H1 (cell line): ENCODE results near the gene RNF224. TPM values are rescaled to one million over a fixed set of nuclear protein-coding genes. Genes with fewer than 3 reads are reported as not detected.

Experiments used
- CTCF ChIA-PET: fragments of 300-600 bp; sonication (Branson Sonifier 250); formaldehyde crosslinking; loops from one replicate; lab custom pipeline; 2021; ENCODE audit not compliant: partially characterized antibody; lab: Charles Lee
- POLR2A ChIA-PET: fragments of 300-600 bp; sonication (Branson Sonifier 250); formaldehyde crosslinking; loops from one replicate; lab custom pipeline; 2021; ENCODE audit warnings: inconsistent platforms; ENCODE audit not compliant: partially characterized antibody; lab: Charles Lee
- DNase-seq, 2 experiments: peaks; one replicate each; pipeline versions ENCODE4 v3.0.0 to v3.0.0-alpha.2; 2010 to 2022; ENCODE audit warnings: low spot score in 2 of 2, low read depth in 1 of 2, mixed read lengths in 1 of 2
- FAIRE-seq: peaks from 2 replicates; lab custom pipeline; 2011; peaks lifted over from hg19 to GRCh38; lab: Jason Lieb, UNC
- H2AFZ ChIP-seq: 2 replicates; pipeline ENCODE4 v1.8.1; 2012; ENCODE audit warnings: low read length, inconsistent platforms
- H2AK5ac ChIP-seq: 2 replicates; pipeline ENCODE4 v1.6.1; 2013; ENCODE audit warnings: low read depth, low read length
- H2BK120ac ChIP-seq: replicated peaks from 2 replicates; pipeline ENCODE3; 2013; ENCODE audit warnings: low read depth, low read length, inconsistent platforms
- H2BK12ac ChIP-seq: 2 replicates; pipeline ENCODE4 v1.6.1; 2013; ENCODE audit warnings: low read depth, low read length
- H2BK15ac ChIP-seq: 2 replicates; pipeline ENCODE4 v1.6.1; 2013; ENCODE audit warnings: low read length
- H2BK20ac ChIP-seq: 2 replicates; pipeline ENCODE4 v1.6.1; 2013; ENCODE audit warnings: low read length
- H2BK5ac ChIP-seq: 2 replicates; pipeline ENCODE4 v1.6.1; 2013; ENCODE audit warnings: low read depth, low read length
- H3K14ac ChIP-seq: 2 replicates; pipeline ENCODE4 v1.6.1; 2013; ENCODE audit warnings: inconsistent platforms; ENCODE audit not compliant: insufficient read length
- H3K18ac ChIP-seq: 2 replicates; pipeline ENCODE4 v1.6.1; 2013; ENCODE audit warnings: low read length; ENCODE audit errors: extremely low read depth
- H3K23ac ChIP-seq: 2 replicates; pipeline ENCODE4 v1.6.1; 2013; ENCODE audit warnings: inconsistent platforms; ENCODE audit not compliant: insufficient read length
- H3K23me2 ChIP-seq: 2 replicates; pipeline ENCODE4 v1.6.1; 2013; ENCODE audit warnings: low read depth, low read length
- H3K27ac ChIP-seq: 2 replicates; pipeline ENCODE4 v1.6.1; 2011; ENCODE audit warnings: low read depth, low read length, inconsistent platforms
- H3K27me3 ChIP-seq, 4 experiments: replicated peaks in 1 of 4; 1 replicate in 1 of 4; 2 replicates in 3 of 4; pipeline versions ENCODE4 v1.6.1 to v1.8.1; 2011 to 2013; ENCODE audit warnings: low read length in 3 of 4, mild to moderate bottlenecking in 3 of 4, inconsistent platforms in 2 of 4, mixed read lengths in 2 of 4, moderate library complexity in 1 of 4; ENCODE audit not compliant: control insufficient read depth in 3 of 4, insufficient read depth in 3 of 4; ENCODE audit errors: extremely low read depth in 1 of 4
- H3K36me3 ChIP-seq, 4 experiments: 2 replicates each; pipeline versions ENCODE4 v1.6.1 to v1.8.1; 2011 to 2013; ENCODE audit warnings: mild to moderate bottlenecking in 4 of 4, low read length in 3 of 4, moderate library complexity in 2 of 4, control low read depth in 1 of 4, inconsistent platforms in 1 of 4; ENCODE audit not compliant: insufficient read depth in 4 of 4, control insufficient read depth in 2 of 4
- H3K4ac ChIP-seq: replicated peaks from 2 replicates; pipeline ENCODE3; 2013; ENCODE audit warnings: low read length, low read depth, mixed read lengths, inconsistent platforms; ENCODE audit not compliant: insufficient read length
- H3K4me1 ChIP-seq, 4 experiments: replicated peaks in 1 of 4; 1 replicate in 1 of 4; 2 replicates in 3 of 4; pipeline versions ENCODE4 v1.6.1 to v1.8.1; 2011 to 2013; ENCODE audit warnings: low read length in 3 of 4, inconsistent platforms in 2 of 4, mixed read lengths in 1 of 4; ENCODE audit not compliant: insufficient read depth in 4 of 4, control insufficient read depth in 3 of 4
- H3K4me2 ChIP-seq, 2 experiments: 2 replicates each; pipeline versions ENCODE4 v1.6.1 to v1.8.1; 2011 to 2013; ENCODE audit warnings: low read depth in 2 of 2, low read length in 2 of 2, control low read depth in 1 of 2, inconsistent platforms in 1 of 2, mild to moderate bottlenecking in 1 of 2; ENCODE audit not compliant: insufficient read depth in 1 of 2
- H3K4me3 ChIP-seq, 4 experiments: fragments of 200-600, 300-600 bp in 1 of 4; sonication (generic), shearing (Covaris generic), sonication (Bioruptor Twin) in 1 of 4; 2 replicates each; pipeline versions ENCODE4 v1.5.1 to v1.8.1; 2011 to 2016; ENCODE audit warnings: low read length in 4 of 4, low read depth in 3 of 4, control low read depth in 2 of 4, inconsistent platforms in 2 of 4, mild to moderate bottlenecking in 2 of 4, mixed read lengths in 1 of 4, moderate library complexity in 1 of 4; ENCODE audit not compliant: insufficient read depth in 2 of 4; ENCODE audit errors: extremely low read depth in 1 of 4
- H3K56ac ChIP-seq: replicated peaks from 2 replicates; pipeline ENCODE3; 2013; ENCODE audit warnings: low read depth, mild to moderate bottlenecking, mixed read lengths, low read length, inconsistent platforms; ENCODE audit not compliant: insufficient read length
- H3K79me1 ChIP-seq: 2 replicates; pipeline ENCODE4 v1.6.1; 2013; ENCODE audit warnings: low read depth, low read length, control low read depth
- H3K79me2 ChIP-seq, 2 experiments: 2 replicates each; pipeline versions ENCODE4 v1.6.1 to v1.8.1; 2012 to 2013; ENCODE audit warnings: low read length in 2 of 2, mild to moderate bottlenecking in 2 of 2, inconsistent platforms in 1 of 2; ENCODE audit not compliant: insufficient read depth in 2 of 2, control insufficient read depth in 1 of 2
- H3K9ac ChIP-seq, 4 experiments: replicated peaks in 1 of 4; 1 replicate in 1 of 4; 2 replicates in 3 of 4; pipeline versions ENCODE4 v1.6.1 to v1.8.1; 2011 to 2013; ENCODE audit warnings: low read depth in 3 of 4, low read length in 3 of 4, control low read depth in 2 of 4, mild to moderate bottlenecking in 2 of 4, moderate library complexity in 2 of 4, inconsistent platforms in 1 of 4; ENCODE audit errors: extremely low read depth in 1 of 4
- H3K9me3 ChIP-seq, 2 experiments: 2 replicates each; pipeline versions ENCODE4 v1.6.1 to v1.8.1; 2012 to 2013; ENCODE audit warnings: mild to moderate bottlenecking in 2 of 2, moderate library complexity in 2 of 2, control low read depth in 1 of 2, inconsistent platforms in 1 of 2, low read depth in 1 of 2, low read length in 1 of 2, mixed read lengths in 1 of 2; ENCODE audit not compliant: insufficient read depth in 2 of 2
- H4K20me1 ChIP-seq, 2 experiments: replicated peaks in 1 of 2; 2 replicates each; pipeline versions ENCODE3 to v1.8.1; 2011 to 2013; ENCODE audit warnings: inconsistent platforms in 2 of 2, low read length in 2 of 2, mild to moderate bottlenecking in 1 of 2; ENCODE audit not compliant: insufficient read depth in 2 of 2, control insufficient read depth in 1 of 2
- H4K5ac ChIP-seq: 2 replicates; pipeline ENCODE4 v1.6.1; 2013; ENCODE audit warnings: low read length, low read depth, mixed read lengths, inconsistent platforms; ENCODE audit not compliant: insufficient read length
- H4K8ac ChIP-seq: 2 replicates; pipeline ENCODE4 v1.8.0; 2013; ENCODE audit warnings: mild to moderate bottlenecking, moderate library complexity, low read length, inconsistent platforms; ENCODE audit not compliant: insufficient read depth; ENCODE audit errors: extremely low read depth
- H4K91ac ChIP-seq: replicated peaks from 2 replicates; pipeline ENCODE3; 2013; ENCODE audit warnings: low read length, mixed read lengths, inconsistent platforms; ENCODE audit not compliant: insufficient read length
- EGR1 ChIP-seq: IDR thresholded peaks from 2 replicates; pipeline ENCODE4 v1.6.1; 2011; ENCODE audit warnings: low read depth, low read length, borderline replicate concordance
- EZH2 ChIP-seq: fragments of 200-600 bp; sonication (generic); IDR thresholded peaks from 2 replicates; pipeline ENCODE4 v1.7.1; 2012; ENCODE audit warnings: low read depth, mild to moderate bottlenecking, moderate library complexity, low read length, inconsistent platforms; ENCODE audit not compliant: severe bottlenecking
- GTF2F1 ChIP-seq: IDR thresholded peaks from 2 replicates; pipeline ENCODE4 v1.6.1; 2012; ENCODE audit warnings: low read depth, low read length, improper control_type of control experiment, borderline replicate concordance
- USF2 ChIP-seq: IDR thresholded peaks from 2 replicates; pipeline ENCODE4 v1.6.1; 2011; ENCODE audit warnings: low read length, improper control_type of control experiment
- WGBS, 2 experiments: shearing (Covaris generic) in 1 of 2; methylation state at CpG; one replicate each; pipeline versions ENCODE4 v1.1.6 to v1.1.7; 2013 to 2015; ENCODE audit warnings: low lambda C conversion rate in 2 of 2, mixed read lengths in 2 of 2, inconsistent platforms in 1 of 2, low coverage in 1 of 2, missing lambda C conversion rate in 1 of 2; ENCODE audit not compliant: insufficient replicate concordance in 2 of 2, insufficient coverage in 1 of 2, insufficient read length in 1 of 2; ENCODE audit errors: extremely low coverage in 1 of 2, missing lambda C conversion rate in 1 of 2; 5-methylcytosine and 5-hydroxymethylcytosine counted together
- polyA plus RNA-seq, 7 experiments: library from polyadenylated mRNA; depleted of rRNA in 3 of 7; stranded (reverse) in 5 of 7; unstranded in 2 of 7; fragments of >200 nt in 5 of 7; fragments of 200-250 nt in 2 of 7; gene quantifications; 1 replicate in 5 of 7; 2 replicates in 1 of 7; 4 replicates in 1 of 7; pipeline versions ENCODE4 v1.2.1 to v1.2.3, GENCODE V29; 2011 to 2013; ENCODE audit warnings: missing spikeins in 2 of 7, mixed read lengths in 2 of 7
- total RNA-seq: library from RNA; stranded (reverse); fragmentation: NEBNext Ultra II Directional; extraction: Animal tissue kit (Norgen Biotek cat#: 25700); gene quantifications from 2 replicates; pipeline ENCODE4 v1.2.1, GENCODE V29; 2021

RNF224 gene
- total and polyA plus RNA-seq, 2 of the 8 experiments (the other 6 are each of a cell fraction or from before 2014, with no cell fraction given) = 0.24 TPM; not detected in 1

DNA sequence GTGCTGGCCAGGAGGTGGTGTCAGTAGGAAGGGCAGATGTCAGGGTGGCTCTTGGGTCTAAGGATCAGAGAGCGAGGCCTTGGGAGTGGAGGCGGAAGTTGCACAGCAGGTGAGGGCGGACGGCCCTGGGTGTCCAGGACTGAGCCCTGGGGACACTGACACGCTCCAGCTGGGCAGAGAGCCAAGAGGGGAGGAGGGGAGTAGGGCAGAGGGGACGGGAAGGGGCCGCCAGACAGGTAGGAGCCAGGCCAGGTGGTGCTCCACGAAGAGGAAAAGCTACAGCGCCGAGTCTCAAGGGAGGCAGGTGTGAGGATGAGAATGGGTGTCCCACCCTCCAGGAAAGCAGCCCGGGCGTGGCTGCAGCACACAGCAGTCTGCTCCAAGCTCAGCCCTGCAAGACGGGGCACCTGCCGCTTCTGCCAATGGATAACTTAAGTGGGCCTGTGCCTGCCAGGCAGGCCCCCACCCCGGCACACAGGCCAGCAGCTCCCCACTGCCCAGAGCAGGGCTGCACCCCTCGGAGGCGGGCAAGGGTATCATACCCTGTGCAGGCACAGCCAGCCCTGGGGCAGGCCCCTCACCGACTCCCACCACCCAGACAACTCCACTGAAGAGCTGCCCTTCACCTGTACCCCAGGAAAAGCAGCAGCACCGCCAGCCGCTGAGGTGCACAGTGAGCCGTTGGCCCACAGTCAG lies 31.6 kb upstream of the RNF224 start:
- Histone ChIP-seq H3K23me2 (peaks cover 3% of the 10 kb centered on the region; the same call in 1 of the 2 replicates), H2BK15ac (no peak overlapping the region), H3K4me2 (no peak overlapping the region), H3K4ac (no peak overlapping the region), H2BK5ac (no peak overlapping the region), H3K14ac (no peak overlapping the region), H3K27ac (no peak overlapping the region), H2BK20ac (no peak overlapping the region), H3K9ac (no peak overlapping the region), H2AFZ (no peak overlapping the region), H3K36me3 (no peaks in the 10 kb centered on the region; a peak in 1 of 8 replicates), H3K27me3 (no peaks in the 10 kb centered on the region), H3K79me1 (peaks cover 22% of the 10 kb centered on the region), H3K56ac (no peak overlapping the region), H4K91ac (no peak overlapping the region), H3K18ac (no peak overlapping the region), H2AK5ac (no peak overlapping the region), H2BK12ac (no peak overlapping the region), H2BK120ac (no peak overlapping the region), H3K4me3 (no peak overlapping the region), H3K79me2 (peaks cover 0 to 22% of the 10 kb centered on the region in 2 experiments; a peak in 1 of 4 replicates), H3K23ac (no peak overlapping the region), H4K5ac (no peak overlapping the region), H4K8ac (no peak overlapping the region), H3K9me3 (no peaks in the 10 kb centered on the region), H3K4me1 (peaks cover 0 to 24% (median 14%) of the 10 kb centered on the region in 4 experiments; a peak in 6 of 7 replicates), H4K20me1 (peaks cover 11 to 30% of the 10 kb centered on the region in 2 experiments)
- FAIRE-seq (no peak), DNase-seq (no peak)
- TF ChIP-seq GTF2F1 (no peak), EGR1 (no peak), EZH2 (no peak), USF2 (no peak)
- POLR2A ChIA-PET = interaction anchor here (0.8 to 11.0 kb wide), 12 partner anchors 11 to 68 kb away, joined by 3 to 107 read pairs (median 6); partner anchors contain the start of genes LRRC26, NDOR1, TMEM203 and TMEM210
- CTCF ChIA-PET = interaction anchor here (0.6 to 14.0 kb wide), 17 partner anchors 9 to 167 kb away, joined by 3 to 204 read pairs (median 3); partner anchors contain the start of genes CYSRT1, LRRC26, NDOR1 and RNF208
- WGBS, 2 experiments = 89% methylated on average over 20 of the region's 21 CpGs; no CpG with 5 or more reads in 1 of the 2 experiments
